NT2/D1 (cell line): Measurements from ENCODE around the gene ANGPTL5.
"Not testable (repeated sequence)": the region's sequence is repeated elsewhere in the genome, so short reads cannot be mapped to it uniquely, and the experiment has no call there.

Experiments used
- DNase-seq: peaks from one replicate; pipeline ENCODE4 v3.0.0-alpha.2; 2011; ENCODE audit warnings: low read depth, low spot score
- H3K27me3 ChIP-seq: 2 replicates; pipeline ENCODE4 v1.6.0; 2011; ENCODE audit warnings: mild to moderate bottlenecking; ENCODE audit not compliant: insufficient read length, insufficient read depth
- H3K36me3 ChIP-seq: 2 replicates; pipeline ENCODE4 v1.6.1; 2011; ENCODE audit warnings: mild to moderate bottlenecking, low read length, mixed read lengths; ENCODE audit not compliant: insufficient read depth, insufficient read length
- H3K4me1 ChIP-seq: 2 replicates; pipeline ENCODE4 v1.5.1; 2011; ENCODE audit not compliant: insufficient read depth, insufficient read length
- H3K4me3 ChIP-seq: 2 replicates; pipeline ENCODE4 v1.5.1; 2011; ENCODE audit warnings: low read depth; ENCODE audit not compliant: insufficient read length
- H3K9ac ChIP-seq: 2 replicates; pipeline ENCODE4 v1.6.0; 2011; ENCODE audit warnings: low read depth; ENCODE audit not compliant: insufficient read length
- H3K9me3 ChIP-seq: 2 replicates; pipeline ENCODE4 v1.5.1; 2011; ENCODE audit warnings: mild to moderate bottlenecking, low read length; ENCODE audit not compliant: insufficient read depth
- SUZ12 ChIP-seq: IDR thresholded peaks from 2 replicates; pipeline ENCODE4 v1.6.1; 2011; ENCODE audit not compliant: insufficient read length, insufficient read depth; ENCODE audit errors: extremely low read depth
- YY1 ChIP-seq: IDR thresholded peaks from 2 replicates; pipeline ENCODE4 v1.6.1; 2011; ENCODE audit not compliant: insufficient read length, insufficient read depth
- ZNF274 ChIP-seq: IDR thresholded peaks from 2 replicates; pipeline ENCODE4 v1.6.1; 2011; ENCODE audit warnings: mild to moderate bottlenecking, low read depth, low read length

ANGPTL5 gene

GRCh38 chr11:101866619-101867491 lies 49.5 kb downstream of the ANGPTL5 start:
- Histone ChIP-seq H3K9ac (no peak overlapping the region), H3K27me3 (no peaks in the 10 kb centered on the region), H3K9me3 (peaks cover 6% of the 10 kb centered on the region; the same call in 1 of the 2 replicates), H3K4me3 (no peak overlapping the region), H3K4me1 (no peaks in the 10 kb centered on the region), H3K36me3 (no peaks in the 10 kb centered on the region)
- TF ChIP-seq ZNF274, result no peak
- TF ChIP-seq YY1, result no peak
- no peak for TF ChIP-seq SUZ12
- no peak for DNase-seq

- Histone ChIP-seq H3K9ac (no peak overlapping the region), H3K36me3 (no peaks in the 10 kb centered on the region), H3K27me3 (no peaks in the 10 kb centered on the region), H3K4me1 (no peaks in the 10 kb centered on the region), H3K4me3 (no peak overlapping the region), H3K9me3 (peaks cover 6% of the 10 kb centered on the region; the same call in 1 of the 2 replicates)
- no peak for TF ChIP-seq YY1
- no peak for DNase-seq
These were observed 52.2 kb downstream of the ANGPTL5 start for GRCh38 chr11:101864098-101864497.

GRCh38 chr11:101863361-101863760 lies 53.0 kb downstream of the ANGPTL5 start:
- no peak overlapping the region for H3K9ac ChIP-seq
- no peak for DNase-seq
- no peaks in the 10 kb centered on the region for H3K36me3 ChIP-seq
- no peaks in the 10 kb centered on the region for H3K27me3 ChIP-seq
- peaks cover 6% of the 10 kb centered on the region; the same call in 1 of the 2 replicates for H3K9me3 ChIP-seq
- TF ChIP-seq SUZ12, result no peak
- H3K4me3 ChIP-seq, result no peak overlapping the region
- no peaks in the 10 kb centered on the region for H3K4me1 ChIP-seq

- no peaks in the 10 kb centered on the region for H3K4me1 ChIP-seq
- DNase-seq, result peak; percentile 32
- H3K36me3 ChIP-seq, result no peaks in the 10 kb centered on the region
These were observed 53.7 kb downstream of the ANGPTL5 start for GRCh38 chr11:101862391-101863233.

GRCh38 chr11:101860696-101861427 lies 55.5 kb downstream of the ANGPTL5 start:
- no peak overlapping the region for H3K4me3 ChIP-seq
- no peaks in the 10 kb centered on the region for H3K36me3 ChIP-seq
- H3K9me3 ChIP-seq, result peaks cover 6% of the 10 kb centered on the region; the same call in 1 of the 2 replicates
- no peak overlapping the region for H3K9ac ChIP-seq
- TF ChIP-seq SUZ12 (no peak), YY1 (no peak), ZNF274 (no peak)
- peak; percentile 25 for DNase-seq
- no peaks in the 10 kb centered on the region for H3K4me1 ChIP-seq
- no peaks in the 10 kb centered on the region for H3K27me3 ChIP-seq

More at GRCh38 chr11:101862391-101863233, 53.7 kb downstream of the ANGPTL5 start:
- Histone ChIP-seq H3K4me3 (no peak overlapping the region), H3K9me3 (peaks cover 6% of the 10 kb centered on the region; the same call in 1 of the 2 replicates), H3K9ac (no peak overlapping the region), H3K27me3 (no peaks in the 10 kb centered on the region)
- TF ChIP-seq SUZ12 (no peak), YY1 (no peak)

- DNase-seq, H3K4me3 ChIP-seq, H3K4me1 ChIP-seq, H3K36me3 ChIP-seq, H3K27me3 ChIP-seq, H3K9me3 ChIP-seq, H3K9ac ChIP-seq: not testable (repeated sequence)
These were observed 64.1 kb downstream of the ANGPTL5 start for GRCh38 chr11:101852260-101852659.

- no peaks in the 10 kb centered on the region for H3K4me1 ChIP-seq
- no peak for DNase-seq
- H3K36me3 ChIP-seq, result no peaks in the 10 kb centered on the region
- H3K4me3 ChIP-seq, result no peak overlapping the region
- TF ChIP-seq SUZ12 (no peak), ZNF274 (no peak), YY1 (no peak)
- no peaks in the 10 kb centered on the region for H3K27me3 ChIP-seq
- H3K9ac ChIP-seq, result no peak overlapping the region
- peaks cover 7% of the 10 kb centered on the region; the same call in 1 of the 2 replicates for H3K9me3 ChIP-seq
These were observed 68.1 kb downstream of the ANGPTL5 start for GRCh38 chr11:101848262-101848661.
